Endothelial cell (in vitro differentiated cells): ENCODE measurements around the gene ABCA12. TPM values are rescaled to one million over a fixed set of nuclear protein-coding genes. Genes with fewer than 3 reads are reported as not detected.

Experiments used
- DNase-seq: peaks from one replicate; pipeline ENCODE4 v3.0.0; 2021; ENCODE audit warnings: low spot score
- H3K27ac Mint-ChIP-seq: one replicate; pipeline ENCODE4 v1.8.0; 2021; ENCODE audit warnings: mixed read lengths, inconsistent platforms; ENCODE audit not compliant: unreplicated experiment
- H3K27me3 Mint-ChIP-seq: one replicate; pipeline ENCODE4 v1.8.0; 2021; ENCODE audit warnings: mild to moderate bottlenecking, moderate library complexity, mixed read lengths, inconsistent platforms; ENCODE audit not compliant: unreplicated experiment
- H3K36me3 Mint-ChIP-seq: one replicate; pipeline ENCODE4 v1.8.0; 2021; ENCODE audit warnings: mild to moderate bottlenecking, low read depth, mixed read lengths, inconsistent platforms; ENCODE audit not compliant: unreplicated experiment
- H3K4me1 Mint-ChIP-seq: one replicate; pipeline ENCODE4 v1.8.0; 2021; ENCODE audit warnings: mild to moderate bottlenecking, mixed read lengths, inconsistent platforms; ENCODE audit not compliant: unreplicated experiment
- H3K4me3 Mint-ChIP-seq: one replicate; pipeline ENCODE4 v1.8.0; 2021; ENCODE audit warnings: mild to moderate bottlenecking, mixed read lengths, inconsistent platforms; ENCODE audit not compliant: unreplicated experiment
- H3K9me3 Mint-ChIP-seq: one replicate; pipeline ENCODE4 v1.8.0; 2021; ENCODE audit warnings: mixed read lengths, inconsistent platforms; ENCODE audit not compliant: unreplicated experiment
- total RNA-seq: library from RNA; stranded (reverse); fragmentation: NEBNext Ultra II Directional; extraction: Animal tissue kit (Norgen Biotek cat#: 25700); gene quantifications from one replicate; pipeline ENCODE4 v1.2.1, GENCODE V29; 2021; ENCODE audit not compliant: unreplicated experiment
- TF ChIP-seq, protein P1 (sequence below): fragments of 200-600 bp; sonication (generic); IDR thresholded peaks from one replicate; pipeline ENCODE4 v1.5.0; 2021; ENCODE audit warnings: antibody characterized with exemption; ENCODE audit not compliant: unreplicated experiment

ABCA12 gene
- total RNA-seq, 1 donor from 2014 or later, result not detected

DNA sequence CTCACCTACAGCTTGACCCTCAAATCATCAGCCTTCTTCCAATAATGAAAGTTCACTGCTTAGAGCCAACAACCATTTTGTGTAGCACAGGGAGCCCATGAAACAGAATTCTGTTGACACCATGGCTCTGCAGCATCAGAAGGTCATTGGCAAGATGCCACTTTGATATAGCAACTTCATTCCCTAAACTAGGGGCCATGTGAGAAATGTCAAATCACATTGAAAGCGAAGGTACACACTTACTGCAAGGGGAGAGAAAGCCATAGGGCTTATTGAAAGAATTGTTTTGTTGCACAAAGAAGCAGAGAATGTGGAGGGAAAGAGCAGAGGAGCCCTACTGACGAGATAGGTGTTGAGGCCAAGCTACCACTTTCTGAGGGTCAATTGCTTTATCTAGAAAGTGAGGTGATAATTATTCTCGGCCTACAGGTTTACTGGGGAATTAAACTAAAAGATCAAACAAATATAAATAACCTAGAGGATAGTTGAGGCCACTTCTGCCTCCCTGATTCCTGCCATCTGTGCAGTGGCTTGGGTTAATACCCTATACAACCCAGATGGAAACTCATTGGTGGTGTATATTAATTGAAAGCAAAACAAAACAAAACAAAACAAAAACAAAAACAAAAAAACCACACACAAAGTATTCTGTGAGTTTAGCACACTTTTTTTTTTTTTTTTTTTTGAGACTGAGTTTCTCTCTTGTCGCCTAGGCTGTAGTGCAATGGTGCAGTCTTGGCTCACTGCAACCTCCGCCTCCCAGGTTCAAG, 5.9 kb upstream of the ABCA12 start:
- H3K36me3 Mint-ChIP-seq, result no peaks in the 10 kb centered on the region
- no peak overlapping the region for H3K4me3 Mint-ChIP-seq
- H3K4me1 Mint-ChIP-seq, result no peaks in the 10 kb centered on the region
- TF ChIP-seq, protein P1, sequence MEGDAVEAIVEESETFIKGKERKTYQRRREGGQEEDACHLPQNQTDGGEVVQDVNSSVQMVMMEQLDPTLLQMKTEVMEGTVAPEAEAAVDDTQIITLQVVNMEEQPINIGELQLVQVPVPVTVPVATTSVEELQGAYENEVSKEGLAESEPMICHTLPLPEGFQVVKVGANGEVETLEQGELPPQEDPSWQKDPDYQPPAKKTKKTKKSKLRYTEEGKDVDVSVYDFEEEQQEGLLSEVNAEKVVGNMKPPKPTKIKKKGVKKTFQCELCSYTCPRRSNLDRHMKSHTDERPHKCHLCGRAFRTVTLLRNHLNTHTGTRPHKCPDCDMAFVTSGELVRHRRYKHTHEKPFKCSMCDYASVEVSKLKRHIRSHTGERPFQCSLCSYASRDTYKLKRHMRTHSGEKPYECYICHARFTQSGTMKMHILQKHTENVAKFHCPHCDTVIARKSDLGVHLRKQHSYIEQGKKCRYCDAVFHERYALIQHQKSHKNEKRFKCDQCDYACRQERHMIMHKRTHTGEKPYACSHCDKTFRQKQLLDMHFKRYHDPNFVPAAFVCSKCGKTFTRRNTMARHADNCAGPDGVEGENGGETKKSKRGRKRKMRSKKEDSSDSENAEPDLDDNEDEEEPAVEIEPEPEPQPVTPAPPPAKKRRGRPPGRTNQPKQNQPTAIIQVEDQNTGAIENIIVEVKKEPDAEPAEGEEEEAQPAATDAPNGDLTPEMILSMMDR, result no peak
- no peak overlapping the region for H3K27ac Mint-ChIP-seq
- DNase-seq, result no peak
- H3K9me3 Mint-ChIP-seq, result no peaks in the 10 kb centered on the region
- H3K27me3 Mint-ChIP-seq, result no peaks in the 10 kb centered on the region

DNA sequence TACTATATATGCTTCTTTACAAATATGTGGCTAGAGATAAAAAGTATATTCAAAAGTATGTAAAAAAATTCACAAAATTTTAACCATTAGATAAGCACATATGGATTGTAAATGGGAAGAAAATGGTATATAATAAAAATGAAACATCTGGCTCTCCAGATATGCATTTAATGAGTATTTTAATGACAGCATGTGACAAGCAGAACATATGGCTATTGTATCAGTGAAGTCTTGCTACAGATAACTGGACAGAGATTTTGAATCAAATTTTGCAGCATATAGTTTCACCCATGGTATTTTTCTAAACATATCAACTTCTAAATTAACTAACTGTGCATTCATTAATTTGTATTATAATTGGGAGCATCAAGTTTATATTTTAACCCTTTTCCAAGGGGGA, 5.0 kb upstream of the ABCA12 start:
- Mint-ChIP-seq H3K36me3 (no peaks in the 10 kb centered on the region), H3K4me1 (no peaks in the 10 kb centered on the region), H3K27ac (no peak overlapping the region), H3K4me3 (no peak overlapping the region), H3K27me3 (no peaks in the 10 kb centered on the region), H3K9me3 (no peaks in the 10 kb centered on the region)
- TF ChIP-seq, protein P1, result no peak
- no peak for DNase-seq

DNA sequence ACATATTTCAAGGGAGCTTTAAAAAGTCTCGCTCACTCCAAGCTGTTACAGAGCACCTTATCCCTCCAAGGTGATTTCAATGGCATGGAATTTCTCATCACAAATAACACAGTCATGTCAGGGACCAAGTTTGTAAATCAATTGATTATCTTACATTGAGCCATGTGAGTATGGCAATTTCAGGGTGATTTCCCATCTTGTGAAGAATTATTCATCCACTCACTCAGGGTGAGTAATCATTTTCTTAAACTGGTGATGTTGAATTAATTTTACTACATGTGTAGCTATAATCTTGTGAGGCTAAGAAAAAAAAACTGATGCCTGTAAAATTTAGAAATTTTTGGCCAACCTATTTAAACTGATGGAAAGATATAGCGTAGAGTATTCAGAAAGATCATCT, 3.3 kb upstream of the ABCA12 start:
- Mint-ChIP-seq H3K27ac (no peak overlapping the region), H3K4me3 (no peak overlapping the region), H3K36me3 (no peaks in the 10 kb centered on the region), H3K27me3 (no peaks in the 10 kb centered on the region), H3K4me1 (no peaks in the 10 kb centered on the region), H3K9me3 (no peaks in the 10 kb centered on the region)
- TF ChIP-seq, protein P1, result no peak
- DNase-seq, result no peak

DNA sequence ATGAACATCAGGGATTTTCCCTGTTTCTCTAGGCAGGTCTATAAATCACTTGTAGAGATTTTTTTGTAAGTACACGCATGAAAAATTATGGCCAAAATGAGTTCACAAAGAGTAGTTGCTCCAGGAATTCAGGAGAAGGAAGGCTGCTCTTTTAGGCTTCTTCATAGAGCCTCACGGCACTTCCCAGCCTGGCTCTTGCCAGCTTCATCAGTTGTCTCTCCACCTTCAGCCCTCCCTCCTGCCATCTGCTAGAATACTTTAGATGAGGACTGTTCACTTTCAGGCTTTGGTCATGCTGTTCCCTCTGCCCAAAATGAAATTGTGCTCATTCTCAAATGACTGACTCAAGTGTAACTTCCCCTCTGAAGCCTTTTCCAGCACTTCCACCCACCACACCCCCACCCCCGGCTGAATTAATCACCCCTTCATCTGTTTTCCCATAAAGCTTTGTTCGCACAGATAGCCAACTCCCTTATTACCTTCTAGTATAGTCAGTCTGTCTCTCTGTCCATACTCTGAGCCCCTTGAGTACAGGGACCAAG, 1.8 kb upstream of the ABCA12 start:
- no peaks in the 10 kb centered on the region for H3K36me3 Mint-ChIP-seq
- no peak overlapping the region for H3K27ac Mint-ChIP-seq
- H3K9me3 Mint-ChIP-seq, result no peaks in the 10 kb centered on the region
- H3K4me1 Mint-ChIP-seq, result no peaks in the 10 kb centered on the region
- no peaks in the 10 kb centered on the region for H3K27me3 Mint-ChIP-seq
- DNase-seq, result no peak
- TF ChIP-seq, protein P1, result no peak
- no peak overlapping the region for H3K4me3 Mint-ChIP-seq

DNA sequence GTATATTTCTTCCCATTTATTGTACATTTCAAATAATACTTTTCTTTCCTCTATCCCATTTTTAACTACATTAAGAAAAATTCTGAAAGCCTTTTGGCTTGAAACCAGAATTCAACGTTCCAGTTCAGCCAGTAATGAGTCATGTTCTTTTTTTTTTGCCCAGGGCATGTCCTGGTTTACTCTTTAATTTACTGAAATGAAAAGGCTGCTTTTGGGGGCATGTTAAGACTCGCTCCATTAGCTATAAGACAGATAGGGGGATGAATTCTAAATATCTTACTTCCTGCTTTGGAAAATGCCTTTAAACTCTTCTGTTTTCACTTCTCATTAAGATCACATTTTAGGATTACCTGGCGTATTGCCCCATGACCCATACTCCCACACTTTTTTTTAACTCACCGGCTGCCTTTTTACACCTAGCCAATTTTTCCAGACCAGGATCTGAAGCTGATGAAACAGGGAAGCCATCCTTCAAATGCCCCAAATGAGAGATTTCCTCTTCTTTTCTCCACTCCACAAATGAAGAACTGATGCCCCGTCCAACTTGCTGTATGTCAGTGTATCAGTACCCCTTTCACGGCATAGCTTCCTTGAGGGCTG, 585 bp downstream of the ABCA12 start:
- H3K27me3 Mint-ChIP-seq, result no peaks in the 10 kb centered on the region
- no peaks in the 10 kb centered on the region for H3K9me3 Mint-ChIP-seq
- TF ChIP-seq, protein P1, result no peak
- DNase-seq, result no peak
- H3K4me1 Mint-ChIP-seq, result no peaks in the 10 kb centered on the region
- no peak overlapping the region for H3K4me3 Mint-ChIP-seq
- no peaks in the 10 kb centered on the region for H3K36me3 Mint-ChIP-seq
- H3K27ac Mint-ChIP-seq, result no peak overlapping the region
